ENCODE results near the gene ARHGDIB. TPM values are rescaled to one million over a fixed set of nuclear protein-coding genes. Genes with fewer than 3 reads are reported as not detected.

The ARHGDIB gene
- total RNA-seq, 2 donors from 2014 or later: 0.66 to 0.95 TPM

DNA sequence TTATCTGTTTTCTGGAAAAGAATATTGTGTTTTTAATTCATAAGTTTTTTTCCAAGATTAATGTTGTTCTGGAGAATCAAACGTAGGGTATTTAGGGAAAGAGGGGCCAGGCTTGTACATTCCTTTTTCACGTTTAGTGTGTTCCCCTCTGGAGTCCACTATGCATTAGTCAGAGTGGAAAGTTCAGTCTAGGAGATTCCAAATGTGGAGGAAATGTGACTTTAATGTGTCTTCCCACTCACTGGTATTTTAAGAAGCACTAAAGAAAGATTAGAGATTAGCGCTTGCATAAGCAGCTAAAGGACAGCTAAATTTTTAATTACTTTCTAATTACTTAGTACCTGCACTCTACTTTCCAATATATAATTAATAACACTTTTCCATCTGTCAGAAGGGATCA lies 7.1 kb upstream of the ARHGDIB start:
- no peak for DNase-seq
- Mint-ChIP-seq H3K27ac (no peak overlapping the region), H3K9me3 (no peaks in the 10 kb centered on the region), H3K27me3 (ENCODE audit: insufficient read depth) (no peaks in the 10 kb centered on the region), H3K36me3 (ENCODE audit: low read depth) (no peaks in the 10 kb centered on the region), H3K4me1 (peaks cover 11% of the 10 kb centered on the region), H3K4me3 (no peak overlapping the region)
- Histone ChIP-seq H3K36me3 (ENCODE audit: control insufficient read depth, insufficient read depth, low read length) (no peaks in the 10 kb centered on the region), H3K27ac (ENCODE audit: low read depth, low read length) (no peak overlapping the region), H3K4me3 (ENCODE audit: low read length) (no peak overlapping the region), H3K9ac (ENCODE audit: extremely low read depth, low read length, poor library complexity, severe bottlenecking) (no peak overlapping the region), H3K27me3 (ENCODE audit: control insufficient read depth, insufficient read depth, low read length, poor library complexity, severe bottlenecking) (no peaks in the 10 kb centered on the region), H3K4me1 (ENCODE audit: control insufficient read depth, insufficient read depth, low read length) (no peaks in the 10 kb centered on the region), H3K9me3 (ENCODE audit: control insufficient read depth, low read length) (no peaks in the 10 kb centered on the region)
- 77 to 94% methylated on average over 2 to 3 of the region's 3 CpGs for whole genome bisulfite sequencing, 2 experiments (ENCODE audit: insufficient coverage in 1 of 2, insufficient read length in 1 of 2)
- TF ChIP-seq, protein P1, sequence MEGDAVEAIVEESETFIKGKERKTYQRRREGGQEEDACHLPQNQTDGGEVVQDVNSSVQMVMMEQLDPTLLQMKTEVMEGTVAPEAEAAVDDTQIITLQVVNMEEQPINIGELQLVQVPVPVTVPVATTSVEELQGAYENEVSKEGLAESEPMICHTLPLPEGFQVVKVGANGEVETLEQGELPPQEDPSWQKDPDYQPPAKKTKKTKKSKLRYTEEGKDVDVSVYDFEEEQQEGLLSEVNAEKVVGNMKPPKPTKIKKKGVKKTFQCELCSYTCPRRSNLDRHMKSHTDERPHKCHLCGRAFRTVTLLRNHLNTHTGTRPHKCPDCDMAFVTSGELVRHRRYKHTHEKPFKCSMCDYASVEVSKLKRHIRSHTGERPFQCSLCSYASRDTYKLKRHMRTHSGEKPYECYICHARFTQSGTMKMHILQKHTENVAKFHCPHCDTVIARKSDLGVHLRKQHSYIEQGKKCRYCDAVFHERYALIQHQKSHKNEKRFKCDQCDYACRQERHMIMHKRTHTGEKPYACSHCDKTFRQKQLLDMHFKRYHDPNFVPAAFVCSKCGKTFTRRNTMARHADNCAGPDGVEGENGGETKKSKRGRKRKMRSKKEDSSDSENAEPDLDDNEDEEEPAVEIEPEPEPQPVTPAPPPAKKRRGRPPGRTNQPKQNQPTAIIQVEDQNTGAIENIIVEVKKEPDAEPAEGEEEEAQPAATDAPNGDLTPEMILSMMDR (conservative IDR thresholded peaks at IDR 0.05): no peak

DNA sequence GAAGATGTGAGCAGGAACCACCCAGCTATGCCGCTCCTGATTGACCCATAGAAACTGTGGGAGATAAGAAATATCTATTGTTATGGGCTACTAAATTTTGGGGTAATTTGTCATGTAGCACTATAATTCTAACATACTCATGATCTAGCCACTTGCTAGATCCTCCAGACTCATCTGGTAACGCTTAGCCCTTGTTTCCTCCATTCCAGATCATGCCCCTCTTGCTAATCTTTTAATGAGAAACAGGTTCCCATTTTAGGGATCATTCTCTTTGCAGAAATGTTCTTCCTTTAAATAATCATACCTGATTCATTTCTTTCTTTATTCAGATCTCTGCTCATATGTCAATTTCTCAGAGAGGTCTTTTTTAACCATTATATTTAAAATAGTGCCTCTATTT lies 3.8 kb upstream of the ARHGDIB start:
- no peak overlapping the region for H3K9ac ChIP-seq (ENCODE audit: extremely low read depth, low read length, poor library complexity, severe bottlenecking)
- no peaks in the 10 kb centered on the region for H3K27me3 ChIP-seq (ENCODE audit: control insufficient read depth, insufficient read depth, low read length, poor library complexity, severe bottlenecking)
- H3K4me1 Mint-ChIP-seq: peaks cover 9% of the 10 kb centered on the region
- no peak overlapping the region for H3K27ac ChIP-seq (ENCODE audit: low read depth, low read length)
- H3K36me3 ChIP-seq (ENCODE audit: control insufficient read depth, insufficient read depth, low read length): no peaks in the 10 kb centered on the region
- no peak overlapping the region for H3K27ac Mint-ChIP-seq
- no peak for DNase-seq
- no peak overlapping the region for H3K4me3 ChIP-seq (ENCODE audit: low read length)
- 89 to 93% methylated on average over 2 of the region's 2 CpGs for WGBS, 2 experiments (ENCODE audit: insufficient coverage in 1 of 2, insufficient read length in 1 of 2)
- H3K27me3 Mint-ChIP-seq (ENCODE audit: insufficient read depth): no peaks in the 10 kb centered on the region
- H3K9me3 Mint-ChIP-seq: no peaks in the 10 kb centered on the region
- H3K4me1 ChIP-seq (ENCODE audit: control insufficient read depth, insufficient read depth, low read length): no peaks in the 10 kb centered on the region
- H3K9me3 ChIP-seq (ENCODE audit: control insufficient read depth, low read length): no peaks in the 10 kb centered on the region
- TF ChIP-seq, protein P1 (conservative IDR thresholded peaks at IDR 0.05): no peak
- H3K36me3 Mint-ChIP-seq (ENCODE audit: low read depth): no peaks in the 10 kb centered on the region
- no peak overlapping the region for H3K4me3 Mint-ChIP-seq

- H3K9me3 Mint-ChIP-seq: no peaks in the 10 kb centered on the region
- no peaks in the 10 kb centered on the region for H3K36me3 Mint-ChIP-seq (ENCODE audit: low read depth)
- peaks cover 9% of the 10 kb centered on the region for H3K4me1 Mint-ChIP-seq
- Histone ChIP-seq H3K27me3 (ENCODE audit: control insufficient read depth, insufficient read depth, low read length, poor library complexity, severe bottlenecking) (no peaks in the 10 kb centered on the region), H3K9me3 (ENCODE audit: control insufficient read depth, low read length) (no peaks in the 10 kb centered on the region), H3K9ac (ENCODE audit: extremely low read depth, low read length, poor library complexity, severe bottlenecking) (no peak overlapping the region), H3K4me3 (ENCODE audit: low read length) (no peak overlapping the region), H3K36me3 (ENCODE audit: control insufficient read depth, insufficient read depth, low read length) (no peaks in the 10 kb centered on the region), H3K27ac (ENCODE audit: low read depth, low read length) (no peak overlapping the region), H3K4me1 (ENCODE audit: control insufficient read depth, insufficient read depth, low read length) (no peaks in the 10 kb centered on the region)
- H3K27ac Mint-ChIP-seq: no peak overlapping the region
- no peak overlapping the region for H3K4me3 Mint-ChIP-seq
- H3K27me3 Mint-ChIP-seq (ENCODE audit: insufficient read depth): no peaks in the 10 kb centered on the region
- WGBS, 2 experiments (ENCODE audit: insufficient coverage in 1 of 2, insufficient read length in 1 of 2): 50% methylated on average over 2 of the region's 2 CpGs; no CpG with 5 or more reads in 1 of the 2 experiments
- TF ChIP-seq, protein P1 (conservative IDR thresholded peaks at IDR 0.05): no peak
- DNase-seq: no peak
Measured at GRCh38 chr12:14964406-14964805, 3.0 kb upstream of the ARHGDIB start.

All from endodermal cell (in vitro differentiated cells).